Hindlimb muscle (tissue), 1 donor: ENCODE results near the gene BTAF1. TPM values are rescaled to one million over a fixed set of nuclear protein-coding genes. Genes with fewer than 3 reads are reported as not detected.

Experiments
- DNase-seq: peaks from one replicate; pipeline ENCODE4 v3.0.0-alpha.2; 2013
- polyA plus RNA-seq: library from polyadenylated mRNA; unstranded; fragments of 120-200 nt; gene quantifications from one replicate; pipeline ENCODE4 v1.2.1, GENCODE V29; 2013; ENCODE audit not compliant: insufficient read length

The BTAF1 gene
- polyA plus RNA-seq, 1 donor: 20.4 TPM

- DNase-seq: no peak
Measured at GRCh38 chr10:92052741-92053140, 129.2 kb downstream of the BTAF1 start.

GRCh38 chr10:92054807-92055206 is 131.2 kb downstream of the BTAF1 start:
- no peak for DNase-seq

- DNase-seq: no peak
Measured at GRCh38 chr10:92062273-92062672, 138.7 kb downstream of the BTAF1 start.

GRCh38 chr10:92064506-92064905 is 140.9 kb downstream of the BTAF1 start:
- no peak for DNase-seq

GRCh38 chr10:92066386-92066785 is 142.8 kb downstream of the BTAF1 start:
- no peak for DNase-seq

GRCh38 chr10:92068900-92069299 is 145.3 kb downstream of the BTAF1 start:
- DNase-seq: no peak

- DNase-seq: no peak
Measured at GRCh38 chr10:92074126-92074887, 150.7 kb downstream of the BTAF1 start.

GRCh38 chr10:92075829-92076228 is 152.3 kb downstream of the BTAF1 start:
- no peak for DNase-seq

GRCh38 chr10:92076722-92077121 is 153.2 kb downstream of the BTAF1 start:
- DNase-seq: no peak

- no peak for DNase-seq
Measured at GRCh38 chr10:92079003-92079402, 155.4 kb downstream of the BTAF1 start.

Other genes starting within 250 kb of the BTAF1 start
- gene TNKS2, start 125.3 kb upstream of the BTAF1 start, polyA plus RNA-seq: 36.0 TPM
- gene FGFBP3, start 14.3 kb upstream of the BTAF1 start, polyA plus RNA-seq: 1.9 TPM